GM12865 (cell line): Measurements from ENCODE around the gene NMB.

Experiments
- DNase-seq: peaks from one replicate; pipeline ENCODE4 v3.0.0; 2010; ENCODE audit warnings: low read depth
- H3K4me3 ChIP-seq: 2 replicates; pipeline ENCODE4 v1.5.1; 2011; ENCODE audit warnings: mild to moderate bottlenecking, low read depth, low read length, control low read depth
- CTCF ChIP-seq: IDR thresholded peaks from 2 replicates; pipeline ENCODE4 v1.5.1; 2011; ENCODE audit warnings: low read length, control low read depth, low read depth, inconsistent platforms; ENCODE audit not compliant: insufficient read depth; ENCODE audit errors: missing control alignments

The NMB gene

GRCh38 chr15:84605554-84605882 is 52.5 kb downstream of the NMB start:
- DNase-seq = no peak
- TF ChIP-seq CTCF = no peak
- H3K4me3 ChIP-seq = peak overlapping the region; percentile 40
